Type B pancreatic cell (in vitro differentiated cells): ENCODE measurements around the gene FRAT1. TPM values are rescaled to one million over a fixed set of nuclear protein-coding genes. Genes with fewer than 3 reads are reported as not detected.
A peak's percentile ranks its signal among the peaks of the same experiment; 100 is the strongest.

Experiments used
- DNase-seq: peaks from one replicate; pipeline ENCODE4 v3.0.0; 2021; ENCODE audit warnings: mixed read lengths; ENCODE audit not compliant: unreplicated experiment; ENCODE audit errors: extremely low spot score
- H3K27ac Mint-ChIP-seq: 2 replicates; pipeline ENCODE4 v1.8.0; 2021; ENCODE audit warnings: mild to moderate bottlenecking, mixed read lengths
- H3K27me3 Mint-ChIP-seq: 2 replicates; pipeline ENCODE4 v1.8.0; 2021; ENCODE audit warnings: mixed read lengths
- H3K36me3 Mint-ChIP-seq: 2 replicates; pipeline ENCODE4 v1.8.0; 2021; ENCODE audit warnings: mixed read lengths
- H3K4me1 Mint-ChIP-seq: one replicate; pipeline ENCODE4 v1.8.0; 2021; ENCODE audit warnings: mixed read lengths; ENCODE audit not compliant: unreplicated experiment
- H3K4me3 Mint-ChIP-seq: 2 replicates; pipeline ENCODE4 v1.8.0; 2021; ENCODE audit warnings: mild to moderate bottlenecking, mixed read lengths
- H3K9me3 Mint-ChIP-seq: 2 replicates; pipeline ENCODE4 v1.8.0; 2021; ENCODE audit warnings: mixed read lengths
- CTCF ChIP-seq: fragments of 200-600 bp; sonication (generic); conservative IDR thresholded peaks from 2 replicates; pipeline ENCODE4 v1.5.0; 2021; ENCODE audit warnings: antibody characterized with exemption, mild to moderate bottlenecking
- total RNA-seq: library from RNA; stranded (reverse); gene quantifications from 2 replicates; pipeline ENCODE4 v1.2.1, GENCODE V29; 2021; ENCODE audit warnings: low replicate concordance

Gene FRAT1
- total RNA-seq, 1 donor from 2014 or later: 4.7 TPM

DNA sequence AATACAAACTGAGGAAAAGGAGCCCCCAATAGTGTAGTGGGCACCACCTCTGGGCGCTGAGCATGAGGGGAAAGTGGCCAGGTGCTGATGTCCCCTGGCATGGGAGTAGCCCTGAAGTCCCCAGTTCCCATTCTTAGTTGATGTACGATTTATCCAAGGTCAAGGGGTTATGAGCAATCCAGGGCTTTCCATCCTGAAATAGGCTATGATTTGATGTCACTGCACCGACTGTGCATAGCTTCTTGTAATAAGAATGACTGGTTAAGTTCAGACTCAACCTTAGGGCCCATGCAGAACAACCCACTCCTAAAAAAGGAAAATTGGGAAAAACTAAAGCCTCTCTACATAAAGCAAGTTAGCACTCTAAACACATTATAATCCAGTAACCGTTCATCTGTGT lies 4.4 kb downstream of the FRAT1 start:
- H3K27me3 Mint-ChIP-seq: peaks cover 38% of the 10 kb centered on the region
- H3K4me3 Mint-ChIP-seq: no peak overlapping the region
- H3K36me3 Mint-ChIP-seq: no peaks in the 10 kb centered on the region
- no peak for DNase-seq
- peaks cover 36% of the 10 kb centered on the region for H3K4me1 Mint-ChIP-seq
- no peaks in the 10 kb centered on the region for H3K9me3 Mint-ChIP-seq
- no peak for TF ChIP-seq CTCF
- no peak overlapping the region for H3K27ac Mint-ChIP-seq

DNA sequence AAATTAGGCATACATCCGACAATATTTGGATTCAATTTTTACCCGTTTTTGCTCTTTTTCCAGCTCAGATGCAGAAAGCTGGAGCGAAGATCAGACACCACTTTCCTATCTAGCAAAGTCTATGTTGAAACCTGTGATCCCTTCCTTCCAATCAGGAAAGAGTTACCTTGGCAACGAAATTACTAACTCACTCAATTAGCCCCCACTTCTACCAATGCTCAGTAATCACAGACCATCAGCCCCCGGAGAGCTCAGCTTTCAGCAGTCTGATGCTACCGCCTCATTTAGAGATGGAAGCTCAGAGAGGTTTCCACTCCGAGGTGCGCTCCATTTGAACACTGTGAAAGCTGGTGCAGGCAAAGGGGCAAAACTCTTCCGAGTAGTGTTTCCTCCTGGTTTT lies 6.7 kb downstream of the FRAT1 start:
- H3K4me3 Mint-ChIP-seq: no peak overlapping the region
- no peaks in the 10 kb centered on the region for H3K9me3 Mint-ChIP-seq
- H3K4me1 Mint-ChIP-seq: peaks cover 42% of the 10 kb centered on the region
- no peak for TF ChIP-seq CTCF
- no peak overlapping the region for H3K27ac Mint-ChIP-seq
- H3K27me3 Mint-ChIP-seq: peaks cover 25% of the 10 kb centered on the region
- H3K36me3 Mint-ChIP-seq: peaks cover 10% of the 10 kb centered on the region
- no peak for DNase-seq

DNA sequence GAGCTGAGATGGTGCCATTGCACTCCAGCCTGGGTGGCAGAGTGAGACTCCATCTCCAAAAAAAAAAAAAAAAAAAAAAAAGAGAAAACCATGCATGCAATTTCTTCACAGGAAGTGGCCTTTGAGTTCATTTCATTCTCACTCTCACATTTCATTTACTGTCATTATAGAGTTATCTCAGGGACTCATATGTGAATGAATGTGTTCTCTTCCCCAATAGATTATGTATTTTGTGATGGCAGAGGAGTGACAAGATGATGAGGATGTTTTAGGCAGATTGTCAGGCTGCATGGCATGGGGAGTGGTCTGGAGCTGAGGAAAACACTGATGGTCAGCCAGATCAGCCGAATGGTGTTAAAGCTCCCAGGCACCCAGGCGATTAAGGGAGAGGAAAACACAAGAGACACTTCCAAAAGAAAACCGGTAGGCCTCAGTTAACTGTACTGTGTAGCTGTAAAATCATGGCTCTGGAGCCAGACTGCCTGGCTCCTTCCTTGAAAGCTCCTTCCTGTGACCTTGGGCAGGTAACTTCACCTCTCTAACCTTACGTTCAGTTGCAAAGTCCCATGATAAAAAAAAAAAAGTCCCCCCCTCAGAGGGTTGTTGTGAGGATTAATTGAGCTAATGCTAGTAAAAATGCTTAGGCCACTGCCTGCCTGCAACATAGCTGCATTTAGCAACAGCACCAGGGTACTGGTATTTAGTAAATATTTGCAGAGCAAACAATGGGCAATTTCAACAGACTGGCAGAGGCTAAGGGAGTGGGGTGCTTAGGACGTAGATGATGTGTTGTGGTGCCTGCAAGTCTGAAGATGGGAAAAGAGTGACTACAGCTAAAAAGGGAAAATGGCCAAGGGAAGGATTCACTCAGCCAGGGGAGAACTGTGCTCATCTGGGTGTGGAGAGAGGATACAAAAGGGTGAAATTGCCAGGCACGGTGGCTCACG lies 8.6 kb downstream of the FRAT1 start:
- Mint-ChIP-seq H3K9me3 (no peaks in the 10 kb centered on the region), H3K27ac (peak overlapping the region; percentile 93), H3K4me3 (peak overlapping the region; percentile 42), H3K36me3 (peaks cover 18% of the 10 kb centered on the region), H3K27me3 (peaks cover 7% of the 10 kb centered on the region), H3K4me1 (peaks cover 42% of the 10 kb centered on the region)
- DNase-seq: no peak
- no peak for TF ChIP-seq CTCF

GRCh38 chr10:97328646-97329453 lies 9.8 kb downstream of the FRAT1 start:
- Mint-ChIP-seq H3K4me1 (peaks cover 48% of the 10 kb centered on the region), H3K36me3 (peaks cover 21% of the 10 kb centered on the region), H3K27me3 (peaks cover 6% of the 10 kb centered on the region), H3K4me3 (peak overlapping the region; percentile 77), H3K9me3 (no peaks in the 10 kb centered on the region), H3K27ac (peak overlapping the region; percentile 93)
- TF ChIP-seq CTCF: no peak
- DNase-seq: no peak

DNA sequence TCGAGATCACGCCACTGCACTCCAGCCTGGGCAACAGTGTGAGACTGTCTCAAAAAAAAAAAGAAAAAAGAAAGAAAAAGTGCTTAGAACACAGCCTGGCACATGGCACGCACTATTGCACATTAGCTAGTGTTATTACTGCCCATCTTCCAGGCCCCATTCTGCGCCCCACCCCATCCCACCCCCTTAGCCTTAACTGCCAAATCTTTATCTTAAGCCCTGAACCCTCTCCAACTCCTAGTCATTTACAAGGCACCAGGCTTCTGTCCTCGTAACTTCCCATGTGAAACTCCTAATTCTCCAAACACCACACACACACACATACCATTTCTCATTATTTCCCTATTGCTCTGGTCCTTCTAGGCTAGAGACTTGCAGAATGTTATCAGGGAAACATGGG lies 10.7 kb downstream of the FRAT1 start:
- Mint-ChIP-seq H3K36me3 (peaks cover 21% of the 10 kb centered on the region), H3K27ac (peak overlapping the region; percentile 36), H3K9me3 (no peaks in the 10 kb centered on the region), H3K4me1 (peaks cover 48% of the 10 kb centered on the region), H3K4me3 (peak overlapping the region; percentile 23), H3K27me3 (peaks cover 6% of the 10 kb centered on the region)
- TF ChIP-seq CTCF: no peak
- no peak for DNase-seq
